Neural progenitor cell (in vitro differentiated cells): ENCODE measurements around the gene FHL2. TPM values are rescaled to one million over a fixed set of nuclear protein-coding genes. Genes with fewer than 3 reads are reported as not detected.

ENCODE experiments used
- DNase-seq: peaks from one replicate; pipeline ENCODE4 v3.0.0-alpha.2; 2016; ENCODE audit warnings: low spot score
- H2AFZ ChIP-seq: fragments of 200-600 bp; sonication (generic); replicated peaks from 2 replicates; pipeline ENCODE4 v1.6.1; 2016; ENCODE audit warnings: antibody characterized with exemption
- H3F3A ChIP-seq: fragments of 200-600 bp; sonication (generic); 2 replicates; pipeline ENCODE4 v1.6.1; 2016; ENCODE audit warnings: antibody characterized with exemption, low read depth
- H3K27ac ChIP-seq: fragments of 200-600 bp; sonication (generic); 2 replicates; pipeline ENCODE4 v1.5.1; 2016; ENCODE audit warnings: mild to moderate bottlenecking
- H3K27me3 ChIP-seq: fragments of 200-600 bp; sonication (generic); 2 replicates; pipeline ENCODE4 v1.6.1; 2016; ENCODE audit warnings: mild to moderate bottlenecking, moderate library complexity
- H3K36me3 ChIP-seq: fragments of 200-600 bp; sonication (generic); 2 replicates; pipeline ENCODE4 v1.5.1; 2016
- H3K4me1 ChIP-seq: fragments of 200-600 bp; sonication (generic); 2 replicates; pipeline ENCODE4 v1.6.1; 2016; ENCODE audit warnings: mixed run types
- H3K4me2 ChIP-seq: fragments of 200-600 bp; sonication (generic); 2 replicates; pipeline ENCODE4 v1.6.1; 2016
- H3K4me3 ChIP-seq: fragments of 200-600 bp; sonication (generic); 2 replicates; pipeline ENCODE4 v1.5.1; 2016
- H3K79me2 ChIP-seq: fragments of 200-600 bp; sonication (generic); 2 replicates; pipeline ENCODE4 v1.6.1; 2016; ENCODE audit warnings: low read depth
- H3K9ac ChIP-seq: fragments of 200-600 bp; sonication (generic); 2 replicates; pipeline ENCODE4 v1.6.1; 2016
- H3K9me3 ChIP-seq: fragments of 200-600 bp; sonication (generic); 2 replicates; pipeline ENCODE4 v1.5.1; 2016; ENCODE audit warnings: low read depth
- H4K20me1 ChIP-seq: fragments of 200-600 bp; sonication (generic); 2 replicates; pipeline ENCODE4 v1.6.1; 2016; ENCODE audit warnings: low read depth
- H3K27ac Mint-ChIP-seq: 3 replicates; pipeline ENCODE4 v1.8.0; 2021; ENCODE audit warnings: mixed read lengths
- H3K27me3 Mint-ChIP-seq: 2 replicates; pipeline ENCODE4 v1.8.0; 2022; ENCODE audit warnings: low read depth, mild to moderate bottlenecking, inconsistent platforms, moderate library complexity, mixed read lengths; ENCODE audit not compliant: insufficient read depth
- H3K36me3 Mint-ChIP-seq: 3 replicates; pipeline ENCODE4 v1.8.0; 2021; ENCODE audit warnings: mixed read lengths
- H3K4me1 Mint-ChIP-seq: 3 replicates; pipeline ENCODE4 v1.8.0; 2021; ENCODE audit warnings: mixed read lengths
- H3K4me3 Mint-ChIP-seq: 3 replicates; pipeline ENCODE4 v1.8.0; 2021; ENCODE audit warnings: mild to moderate bottlenecking, moderate library complexity, mixed read lengths
- H3K9me3 Mint-ChIP-seq: 3 replicates; pipeline ENCODE4 v1.8.0; 2020; ENCODE audit warnings: mixed read lengths
- CTCF ChIP-seq: fragments of 200-600 bp; sonication (generic); IDR thresholded peaks from 2 replicates; pipeline ENCODE4 v1.5.1; 2017; ENCODE audit warnings: antibody characterized with exemption, mild to moderate bottlenecking
- EZH2 ChIP-seq: fragments of 200-600 bp; sonication (generic); IDR thresholded peaks from 2 replicates; pipeline ENCODE4 v1.6.1; 2017; ENCODE audit warnings: antibody characterized with exemption, mild to moderate bottlenecking, moderate library complexity
- EZH2phosphoT487 ChIP-seq: fragments of 200-600 bp; sonication (generic); IDR thresholded peaks from 2 replicates; pipeline ENCODE4 v1.6.1; 2017; ENCODE audit warnings: antibody characterized with exemption
- total RNA-seq: library from RNA; depleted of rRNA; stranded (reverse); fragments of >200 nt; gene quantifications from 2 replicates; pipeline ENCODE4 v1.2.3, GENCODE V29; 2015; ENCODE audit warnings: low replicate concordance

FHL2 gene
- total RNA-seq, 1 donor from 2014 or later: 17.8 TPM

GRCh38 chr2:105378276-105378840 lies 20.5 kb downstream of the FHL2 start:
- no peaks in the 10 kb centered on the region for H3K36me3 ChIP-seq
- H3K27me3 Mint-ChIP-seq: peaks cover 5% of the 10 kb centered on the region
- peaks cover 41% of the 10 kb centered on the region for H3K36me3 Mint-ChIP-seq
- H3K27ac Mint-ChIP-seq: no peak overlapping the region
- TF ChIP-seq CTCF: no peak
- TF ChIP-seq EZH2phosphoT487: no peak
- no peak for TF ChIP-seq EZH2
- H3K9ac ChIP-seq: no peak overlapping the region
- no peak overlapping the region for H3K4me3 ChIP-seq
- H2AFZ ChIP-seq: no peak overlapping the region
- no peaks in the 10 kb centered on the region for H3K9me3 ChIP-seq
- no peak overlapping the region for H3K27ac ChIP-seq
- H3K9me3 Mint-ChIP-seq: no peaks in the 10 kb centered on the region
- H3K4me1 Mint-ChIP-seq: peaks cover 13% of the 10 kb centered on the region
- no peak overlapping the region for H3K4me3 Mint-ChIP-seq
- H3K4me2 ChIP-seq: no peak overlapping the region
- H3F3A ChIP-seq: no peaks in the 10 kb centered on the region
- no peaks in the 10 kb centered on the region for H3K4me1 ChIP-seq
- no peaks in the 10 kb centered on the region for H3K79me2 ChIP-seq
- no peaks in the 10 kb centered on the region for H4K20me1 ChIP-seq
- no peak for DNase-seq
- no peaks in the 10 kb centered on the region for H3K27me3 ChIP-seq

GRCh38 chr2:105377871-105378270 lies 21.0 kb downstream of the FHL2 start:
- H3K27ac Mint-ChIP-seq: peak overlapping the region; percentile 10
- H3K9ac ChIP-seq: no peak overlapping the region

GRCh38 chr2:105376789-105377240 lies 22.0 kb downstream of the FHL2 start:
- H3K9ac ChIP-seq: no peak overlapping the region
- no peaks in the 10 kb centered on the region for H3F3A ChIP-seq
- no peak overlapping the region for H3K4me2 ChIP-seq
- no peaks in the 10 kb centered on the region for H4K20me1 ChIP-seq
- Mint-ChIP-seq H3K27me3 (peaks cover 8% of the 10 kb centered on the region), H3K27ac (peak overlapping the region; percentile 28), H3K4me1 (peaks cover 22% of the 10 kb centered on the region), H3K9me3 (no peaks in the 10 kb centered on the region), H3K36me3 (peaks cover 41% of the 10 kb centered on the region), H3K4me3 (no peak overlapping the region)
- TF ChIP-seq CTCF: no peak
- no peak overlapping the region for H3K27ac ChIP-seq
- no peaks in the 10 kb centered on the region for H3K79me2 ChIP-seq
- H3K9me3 ChIP-seq: no peaks in the 10 kb centered on the region
- H2AFZ ChIP-seq: no peak overlapping the region
- no peaks in the 10 kb centered on the region for H3K4me1 ChIP-seq
- H3K36me3 ChIP-seq: no peaks in the 10 kb centered on the region
- no peak for DNase-seq
- no peak overlapping the region for H3K4me3 ChIP-seq
- H3K27me3 ChIP-seq: no peaks in the 10 kb centered on the region

More at GRCh38 chr2:105377871-105378270, 21.0 kb downstream of the FHL2 start:
- Histone ChIP-seq H4K20me1 (no peaks in the 10 kb centered on the region), H3K9me3 (no peaks in the 10 kb centered on the region), H3F3A (no peaks in the 10 kb centered on the region), H3K4me1 (no peaks in the 10 kb centered on the region), H3K79me2 (no peaks in the 10 kb centered on the region), H3K4me2 (no peak overlapping the region), H3K27ac (no peak overlapping the region), H3K27me3 (no peaks in the 10 kb centered on the region), H3K36me3 (no peaks in the 10 kb centered on the region), H3K4me3 (no peak overlapping the region), H2AFZ (no peak overlapping the region)
- H3K4me1 Mint-ChIP-seq: peaks cover 14% of the 10 kb centered on the region
- H3K36me3 Mint-ChIP-seq: peaks cover 42% of the 10 kb centered on the region
- no peak overlapping the region for H3K4me3 Mint-ChIP-seq
- no peak for DNase-seq
- H3K27me3 Mint-ChIP-seq: peaks cover 7% of the 10 kb centered on the region
- TF ChIP-seq CTCF (peak; percentile 13), EZH2phosphoT487 (no peak)
- H3K9me3 Mint-ChIP-seq: no peaks in the 10 kb centered on the region
